COLO668 (cell line): Measurements from ENCODE around the gene PANK4.
"Not testable (repeated sequence)": the region's sequence is repeated elsewhere in the genome, so short reads cannot be mapped to it uniquely, and the experiment has no call there.

Experiments used
- DNase-seq: peaks from one replicate; lab custom pipeline; 2025; ENCODE audit not compliant: unreplicated experiment; lab: John Stamatoyannopoulos, UW

The PANK4 gene

GRCh38 chr1:2466958-2467554 is 59.3 kb downstream of the PANK4 start:
- peak; percentile 27 for DNase-seq

GRCh38 chr1:2466270-2466665 is 60.1 kb downstream of the PANK4 start:
- peak; percentile 64 for DNase-seq

GRCh38 chr1:2465371-2466269 is 60.8 kb downstream of the PANK4 start:
- DNase-seq: no peak

- peak; percentile 41 for DNase-seq
These were observed 63.0 kb downstream of the PANK4 start for GRCh38 chr1:2463396-2463795.

- no peak for DNase-seq
These were observed 63.6 kb downstream of the PANK4 start for GRCh38 chr1:2462819-2463218.

- DNase-seq: no peak
These were observed 65.2 kb downstream of the PANK4 start for GRCh38 chr1:2460996-2461751.

- peak; percentile 26 for DNase-seq
These were observed 66.2 kb downstream of the PANK4 start for GRCh38 chr1:2460203-2460602.

- DNase-seq: peak; percentile 41
These were observed 66.6 kb downstream of the PANK4 start for GRCh38 chr1:2459757-2460156.

- DNase-seq: not testable (repeated sequence)
These were observed 67.2 kb downstream of the PANK4 start for GRCh38 chr1:2459102-2459753.

GRCh38 chr1:2458687-2459086 is 67.7 kb downstream of the PANK4 start:
- no peak for DNase-seq
